DOHH2 (cell line): ENCODE measurements around the gene SKOR1.

Source experiments
- CTCF ChIP-seq: fragments of 200-600 bp; sonication (generic); IDR thresholded peaks from one replicate; pipeline ENCODE4 v1.5.1; 2014; ENCODE audit warnings: antibody characterized with exemption, mild to moderate bottlenecking, low read depth, low read length; ENCODE audit not compliant: poor library complexity, severe bottlenecking
- EZH2phosphoT487 ChIP-seq: fragments of 200-600 bp; sonication (generic); IDR thresholded peaks from 2 replicates; pipeline ENCODE4 v1.6.1; 2017; ENCODE audit warnings: borderline replicate concordance, mild to moderate bottlenecking, antibody characterized with exemption, low read length, moderate library complexity, mixed read lengths

DNA sequence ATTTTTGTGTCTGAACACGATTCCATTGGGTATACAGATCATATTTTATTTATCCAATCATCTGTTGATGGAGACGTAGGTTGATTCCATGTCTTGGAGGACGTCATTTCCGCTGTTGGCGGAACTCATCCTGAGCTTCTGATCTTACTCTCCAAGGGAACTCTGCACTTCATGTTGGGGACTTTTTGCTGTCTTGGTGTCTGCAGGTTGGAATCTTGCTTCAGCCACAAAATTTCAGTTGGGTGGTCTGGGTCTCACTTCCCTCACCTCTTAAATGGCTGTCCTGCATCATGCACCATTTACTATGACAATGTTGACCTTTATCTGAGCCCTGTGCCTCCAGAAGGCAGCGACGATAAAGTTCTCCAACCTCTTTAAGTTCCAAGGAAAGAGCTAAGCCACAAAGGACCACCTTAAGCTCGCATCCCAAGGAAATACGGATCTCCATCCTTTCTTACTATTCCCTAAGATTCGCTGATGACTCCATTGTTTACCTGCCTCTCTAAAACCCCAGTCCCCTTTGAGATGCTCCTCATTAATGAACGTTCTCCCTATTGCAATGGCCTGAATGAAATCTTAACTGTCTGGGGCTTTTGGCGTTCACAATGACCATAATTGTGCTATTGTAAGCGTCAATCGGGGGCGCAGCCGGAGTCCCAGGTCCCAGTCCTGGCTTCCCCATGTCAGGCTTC is 37.6 kb downstream of the SKOR1 start:
- TF ChIP-seq CTCF: no peak
- TF ChIP-seq EZH2phosphoT487: no peak
